Astrocyte of the cerebellum (primary cell): ENCODE results near the gene PSMG3.
"Not testable (repeated sequence)": the region's sequence is repeated elsewhere in the genome, so short reads cannot be mapped to it uniquely, and the experiment has no call there.

Experiments used
- DNase-seq: peaks from one replicate; pipeline ENCODE4 v3.0.0-alpha.2; 2011; ENCODE audit warnings: low read depth
- H3K4me3 ChIP-seq: 2 replicates; pipeline ENCODE4 v1.5.1; 2011; ENCODE audit warnings: mild to moderate bottlenecking, low read depth, low read length, moderate library complexity
- in situ Hi-C: cut with HindIII; loops from 2 replicates; pipeline ENCODE4 v1.10.0; 2017; ENCODE audit warnings: low sequenced_read_pairs
- TF ChIP-seq, protein P1 (sequence below): IDR thresholded peaks from 2 replicates; pipeline ENCODE4 v1.5.1; 2012; ENCODE audit warnings: low read length, low read depth, moderate library complexity, mild to moderate bottlenecking; ENCODE audit errors: missing control alignments

Gene PSMG3

DNA sequence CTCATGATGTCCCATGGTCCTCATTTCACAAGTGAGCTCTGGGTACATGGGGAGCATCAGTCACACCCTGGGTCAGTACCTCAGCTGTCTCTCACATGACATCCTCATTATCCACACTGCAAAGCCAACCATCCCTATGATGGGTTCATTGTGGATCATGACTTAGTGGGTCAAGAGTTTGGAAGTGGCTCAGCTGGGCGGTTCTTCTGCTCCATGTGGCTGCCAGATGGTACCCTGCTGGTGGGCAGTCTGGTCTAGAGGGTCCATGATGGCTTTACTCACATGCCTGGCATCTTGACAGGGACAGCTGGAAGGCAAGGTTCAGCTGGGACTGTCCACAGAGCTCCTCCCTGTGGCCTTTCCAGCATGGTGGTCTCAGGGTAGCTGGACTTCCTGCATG is 19.1 kb upstream of the PSMG3 start:
- TF ChIP-seq, protein P1, sequence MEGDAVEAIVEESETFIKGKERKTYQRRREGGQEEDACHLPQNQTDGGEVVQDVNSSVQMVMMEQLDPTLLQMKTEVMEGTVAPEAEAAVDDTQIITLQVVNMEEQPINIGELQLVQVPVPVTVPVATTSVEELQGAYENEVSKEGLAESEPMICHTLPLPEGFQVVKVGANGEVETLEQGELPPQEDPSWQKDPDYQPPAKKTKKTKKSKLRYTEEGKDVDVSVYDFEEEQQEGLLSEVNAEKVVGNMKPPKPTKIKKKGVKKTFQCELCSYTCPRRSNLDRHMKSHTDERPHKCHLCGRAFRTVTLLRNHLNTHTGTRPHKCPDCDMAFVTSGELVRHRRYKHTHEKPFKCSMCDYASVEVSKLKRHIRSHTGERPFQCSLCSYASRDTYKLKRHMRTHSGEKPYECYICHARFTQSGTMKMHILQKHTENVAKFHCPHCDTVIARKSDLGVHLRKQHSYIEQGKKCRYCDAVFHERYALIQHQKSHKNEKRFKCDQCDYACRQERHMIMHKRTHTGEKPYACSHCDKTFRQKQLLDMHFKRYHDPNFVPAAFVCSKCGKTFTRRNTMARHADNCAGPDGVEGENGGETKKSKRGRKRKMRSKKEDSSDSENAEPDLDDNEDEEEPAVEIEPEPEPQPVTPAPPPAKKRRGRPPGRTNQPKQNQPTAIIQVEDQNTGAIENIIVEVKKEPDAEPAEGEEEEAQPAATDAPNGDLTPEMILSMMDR = no peak
- no peak for DNase-seq
- in situ Hi-C loops = no loop called here
- no peak overlapping the region for H3K4me3 ChIP-seq

DNA sequence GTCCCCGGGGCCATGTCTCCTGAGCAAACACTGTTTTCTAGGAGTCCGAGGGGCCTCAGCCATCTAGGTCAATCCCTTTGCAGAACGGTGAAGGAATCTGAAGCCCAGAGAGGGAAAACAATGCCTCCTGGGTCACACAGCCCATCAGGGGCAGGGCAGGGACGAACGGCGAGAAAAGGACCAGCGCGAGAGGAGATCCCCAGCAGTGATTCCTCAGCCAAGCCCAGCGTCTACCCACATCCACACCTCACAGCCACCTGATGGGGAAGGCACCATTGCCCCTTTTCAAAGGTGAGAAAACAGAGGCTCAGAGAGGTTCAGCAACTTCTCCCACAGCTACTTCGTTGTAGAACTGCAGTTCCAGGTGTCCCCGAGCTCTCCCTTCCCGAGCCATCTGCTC is 17.9 kb upstream of the PSMG3 start:
- H3K4me3 ChIP-seq = no peak overlapping the region
- in situ Hi-C loops = no loop called here
- TF ChIP-seq, protein P1 = no peak
- DNase-seq = no peak

DNA sequence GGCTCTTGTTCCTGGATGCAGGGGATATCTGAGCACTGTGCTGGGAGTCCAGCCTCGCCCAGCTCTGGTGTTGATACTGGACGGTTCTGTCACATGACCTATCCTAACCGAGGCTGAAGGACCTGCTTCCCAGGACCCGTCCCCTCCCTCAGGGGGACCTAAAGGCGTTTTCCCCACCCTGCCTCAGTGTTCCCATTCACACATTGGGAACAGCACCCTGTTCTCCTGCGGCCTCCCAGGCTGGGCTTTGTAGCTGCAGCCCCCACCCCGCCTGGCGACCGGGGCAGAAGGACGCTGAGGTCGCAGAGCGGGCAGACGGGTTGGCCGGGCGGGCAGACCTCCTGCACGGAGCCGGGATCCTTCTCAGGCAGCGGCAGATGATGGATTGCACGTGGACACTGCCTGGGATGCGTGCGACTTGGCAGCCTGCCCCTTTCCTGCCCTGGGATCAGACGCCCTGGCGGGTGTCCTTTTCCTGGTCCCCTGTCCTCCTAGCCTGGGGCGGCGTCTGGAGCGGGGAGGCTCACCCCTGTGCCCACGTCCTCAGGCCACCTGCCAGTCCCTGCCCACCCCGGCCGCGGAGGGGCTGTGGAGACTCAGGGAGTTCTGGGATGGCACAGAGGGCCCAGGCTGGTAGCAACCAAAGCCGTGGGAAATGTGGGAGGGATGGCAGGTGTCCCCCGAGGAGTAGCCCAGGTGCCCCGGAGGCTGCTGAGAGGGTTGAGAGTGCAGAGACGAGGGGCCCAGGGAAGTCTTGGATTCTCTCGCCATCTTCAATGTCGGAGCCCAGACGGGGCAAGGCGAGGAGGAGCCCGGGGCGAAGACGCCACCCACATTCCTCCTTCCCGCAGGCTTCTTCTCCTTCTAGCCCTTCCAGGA is 17.2 kb upstream of the PSMG3 start:
- TF ChIP-seq, protein P1 = no peak
- in situ Hi-C loops = no loop called here
- no peak overlapping the region for H3K4me3 ChIP-seq
- DNase-seq = no peak

DNA sequence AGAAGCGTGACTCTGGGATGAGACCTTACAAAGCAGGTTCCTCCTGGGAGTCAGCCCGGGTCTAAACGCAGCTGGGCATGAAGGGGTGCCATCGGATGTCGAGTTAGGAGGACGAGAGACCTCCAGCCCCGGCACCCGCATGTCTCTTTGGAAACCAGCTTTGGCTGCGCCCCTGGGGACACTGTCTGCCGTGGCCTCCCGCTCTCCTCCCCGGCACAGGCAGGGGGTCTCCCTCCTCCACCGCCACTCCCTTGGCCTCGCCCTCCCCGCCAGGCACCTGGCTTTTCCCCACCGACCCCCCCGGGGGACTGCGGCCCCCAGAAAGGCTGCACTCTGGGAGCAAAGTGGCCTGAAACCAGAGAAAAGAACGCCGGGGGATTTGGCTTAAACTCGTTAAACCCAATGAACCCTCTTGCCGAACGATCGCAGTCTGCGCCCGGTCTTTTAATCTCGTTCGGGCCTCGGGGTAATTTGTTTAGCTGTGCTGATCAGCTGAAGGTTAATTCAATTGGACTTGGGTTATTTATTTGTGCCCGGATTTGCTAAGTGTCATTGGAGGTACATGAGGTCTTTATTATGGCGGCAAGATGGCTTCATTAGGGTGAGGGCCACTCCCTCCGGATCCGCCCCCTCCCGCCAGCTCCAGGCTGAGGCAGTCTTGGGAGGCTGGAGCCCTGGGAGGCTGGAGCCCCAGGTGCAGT is 16.4 kb upstream of the PSMG3 start:
- TF ChIP-seq, protein P1 = no peak
- DNase-seq = no peak
- in situ Hi-C loops = no loop called here
- H3K4me3 ChIP-seq = no peak overlapping the region

DNA sequence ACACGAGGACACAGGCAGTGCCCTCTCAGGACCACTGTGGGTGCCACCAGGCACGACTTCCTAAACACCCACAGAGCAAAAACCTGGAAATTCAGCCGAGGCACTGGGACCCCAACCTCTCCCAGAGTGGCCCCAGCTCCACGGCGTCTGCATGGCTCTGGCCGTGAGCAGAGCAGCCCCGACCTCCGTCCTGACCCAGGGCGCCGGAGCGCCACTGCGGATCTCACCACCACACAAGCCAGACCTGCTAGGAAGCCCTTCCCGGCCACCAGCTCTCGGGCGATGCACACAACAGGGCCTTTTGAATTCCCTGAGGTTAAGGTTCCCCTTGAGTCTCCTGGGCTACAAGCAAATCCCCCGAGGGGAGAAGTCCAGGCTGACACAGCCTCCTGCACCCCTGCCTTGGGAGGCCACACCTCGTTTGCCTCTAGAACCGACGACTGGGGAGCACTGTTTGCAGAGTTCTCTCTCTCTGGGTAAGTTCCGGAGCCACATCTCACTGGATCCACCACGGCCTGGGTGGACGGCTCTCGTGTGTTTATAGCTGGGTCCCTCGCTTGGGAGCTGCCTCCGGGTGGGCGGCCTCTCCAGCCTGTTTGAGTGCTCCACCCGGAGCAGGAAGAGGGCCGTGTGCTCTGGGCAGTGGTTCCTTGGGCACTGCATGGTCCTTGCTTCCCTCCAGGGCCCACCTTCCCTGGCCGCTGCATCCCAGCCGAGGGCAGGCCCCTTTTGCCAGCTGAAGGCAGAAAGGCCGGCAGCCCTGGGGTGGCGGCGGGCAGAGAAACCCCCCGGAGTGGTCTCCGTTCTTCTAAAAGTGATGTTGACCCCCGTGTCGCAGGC is 15.5 kb upstream of the PSMG3 start:
- in situ Hi-C loops = no loop called here
- TF ChIP-seq, protein P1 = no peak
- no peak for DNase-seq
- no peak overlapping the region for H3K4me3 ChIP-seq

DNA sequence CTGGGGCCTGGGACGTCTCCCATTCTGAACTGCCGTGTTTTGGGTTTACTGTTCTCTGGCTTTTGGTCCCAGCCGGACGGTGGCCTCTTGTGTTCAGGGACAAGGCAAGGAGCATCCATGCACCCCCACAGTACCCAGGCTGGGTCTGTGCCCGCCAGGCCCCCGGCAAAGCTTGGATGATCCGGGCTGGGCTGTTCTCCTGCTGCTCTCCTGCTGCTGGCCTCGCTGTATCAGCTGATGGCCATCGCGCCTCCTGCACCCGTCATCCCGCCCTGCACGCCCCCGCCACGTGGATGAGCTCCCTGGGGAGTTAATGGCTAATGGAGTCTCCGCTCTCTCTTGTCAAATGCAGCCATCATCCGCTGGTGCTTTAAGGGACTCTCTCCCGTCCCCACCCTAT is 14.9 kb upstream of the PSMG3 start:
- no peak for DNase-seq
- H3K4me3 ChIP-seq = no peak overlapping the region
- TF ChIP-seq, protein P1 = no peak
- in situ Hi-C loops = no loop called here

DNA sequence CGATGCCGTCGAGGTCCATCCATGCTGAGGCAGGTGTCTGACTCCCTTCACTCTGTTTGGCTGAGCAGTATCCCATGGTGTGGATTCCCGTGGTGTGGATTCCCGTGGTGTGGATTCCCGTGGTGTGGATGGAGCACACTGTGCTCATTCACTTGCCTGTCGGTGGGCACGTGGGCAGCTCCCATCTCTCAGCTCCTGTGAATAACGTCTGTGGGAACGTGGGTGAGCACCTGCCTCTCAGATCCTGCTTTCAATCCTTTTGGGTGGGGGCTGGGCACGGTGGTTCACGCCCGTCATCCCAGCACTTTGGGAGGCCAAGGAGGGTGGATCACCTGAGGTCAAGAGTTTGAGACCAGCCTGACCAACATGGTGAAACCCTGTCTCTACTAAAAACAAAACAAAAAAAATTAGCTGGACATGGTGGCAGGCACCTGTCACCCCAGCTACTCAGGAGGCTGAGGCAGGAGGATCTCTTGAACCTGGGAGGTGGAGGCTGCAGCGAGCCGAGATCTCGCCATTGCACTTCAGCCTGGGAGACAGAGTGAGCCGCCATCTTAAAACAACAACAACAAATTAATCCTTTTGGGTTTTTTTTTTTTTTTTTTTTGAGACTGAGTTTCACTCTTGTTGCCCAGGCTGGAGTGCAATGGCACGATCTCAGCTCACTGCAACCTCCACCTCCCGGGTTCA is 13.6 kb upstream of the PSMG3 start:
- in situ Hi-C loops, H3K4me3 ChIP-seq, DNase-seq: not testable (repeated sequence)
